ENCODE measurements around the gene HAGHL.
"Not testable (repeated sequence)": the region's sequence is repeated elsewhere in the genome, so short reads cannot be mapped to it uniquely, and the experiment has no call there.

The HAGHL gene

DNA sequence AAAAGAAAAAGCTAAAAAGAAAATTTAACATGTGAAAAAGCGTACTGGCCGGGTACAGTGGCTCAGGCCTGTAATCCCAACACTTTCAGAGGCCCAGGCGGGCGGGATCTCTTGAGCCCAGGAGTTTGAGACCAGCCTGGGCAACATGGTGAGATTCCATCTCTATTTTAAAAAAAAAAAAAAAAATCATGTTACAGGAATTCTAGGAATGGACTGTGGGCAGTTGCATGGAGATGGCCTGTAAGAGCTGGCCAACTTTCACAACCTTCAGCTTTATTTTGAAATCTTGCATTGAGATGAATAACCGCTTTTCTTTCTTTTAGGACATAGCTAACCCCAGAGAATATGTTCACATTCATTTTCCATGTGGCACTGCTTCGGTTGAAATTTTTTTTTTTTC, 22.1 kb downstream of the HAGHL start:
- no peak for TF ChIP-seq ZNF274 (IDR thresholded peaks at IDR 0.05; ENCODE audit: low read depth, low read length)
- H3K4me3 ChIP-seq (ENCODE audit: low read length), result no peak overlapping the region

GRCh38 chr16:750485-750884, 23.6 kb downstream of the HAGHL start:
- TF ChIP-seq ZNF274 (IDR thresholded peaks at IDR 0.05; ENCODE audit: low read depth, low read length), result no peak
- H3K4me3 ChIP-seq (ENCODE audit: low read length), result no peak overlapping the region

GRCh38 chr16:751152-752006, 24.5 kb downstream of the HAGHL start:
- TF ChIP-seq ZNF274 (IDR thresholded peaks at IDR 0.05; ENCODE audit: low read depth, low read length), result no peak
- H3K4me3 ChIP-seq (ENCODE audit: low read length), result no peak overlapping the region

- TF ChIP-seq ZNF274 (IDR thresholded peaks at IDR 0.05; ENCODE audit: low read depth, low read length), result no peak
- H3K4me3 ChIP-seq (ENCODE audit: low read length), result no peak overlapping the region
Observed at GRCh38 chr16:752007-752312, 25.1 kb downstream of the HAGHL start.

GRCh38 chr16:754121-754607, 27.3 kb downstream of the HAGHL start:
- H3K4me3 ChIP-seq (ENCODE audit: low read length), result not testable (repeated sequence)

- TF ChIP-seq ZNF274 (IDR thresholded peaks at IDR 0.05; ENCODE audit: low read depth, low read length), result no peak
- no peak overlapping the region for H3K4me3 ChIP-seq (ENCODE audit: low read length)
Observed at GRCh38 chr16:754656-755055, 27.8 kb downstream of the HAGHL start.

GRCh38 chr16:756428-756827, 29.5 kb downstream of the HAGHL start:
- H3K4me3 ChIP-seq (ENCODE audit: low read length), result no peak overlapping the region
- no peak for TF ChIP-seq ZNF274 (IDR thresholded peaks at IDR 0.05; ENCODE audit: low read depth, low read length)

DNA sequence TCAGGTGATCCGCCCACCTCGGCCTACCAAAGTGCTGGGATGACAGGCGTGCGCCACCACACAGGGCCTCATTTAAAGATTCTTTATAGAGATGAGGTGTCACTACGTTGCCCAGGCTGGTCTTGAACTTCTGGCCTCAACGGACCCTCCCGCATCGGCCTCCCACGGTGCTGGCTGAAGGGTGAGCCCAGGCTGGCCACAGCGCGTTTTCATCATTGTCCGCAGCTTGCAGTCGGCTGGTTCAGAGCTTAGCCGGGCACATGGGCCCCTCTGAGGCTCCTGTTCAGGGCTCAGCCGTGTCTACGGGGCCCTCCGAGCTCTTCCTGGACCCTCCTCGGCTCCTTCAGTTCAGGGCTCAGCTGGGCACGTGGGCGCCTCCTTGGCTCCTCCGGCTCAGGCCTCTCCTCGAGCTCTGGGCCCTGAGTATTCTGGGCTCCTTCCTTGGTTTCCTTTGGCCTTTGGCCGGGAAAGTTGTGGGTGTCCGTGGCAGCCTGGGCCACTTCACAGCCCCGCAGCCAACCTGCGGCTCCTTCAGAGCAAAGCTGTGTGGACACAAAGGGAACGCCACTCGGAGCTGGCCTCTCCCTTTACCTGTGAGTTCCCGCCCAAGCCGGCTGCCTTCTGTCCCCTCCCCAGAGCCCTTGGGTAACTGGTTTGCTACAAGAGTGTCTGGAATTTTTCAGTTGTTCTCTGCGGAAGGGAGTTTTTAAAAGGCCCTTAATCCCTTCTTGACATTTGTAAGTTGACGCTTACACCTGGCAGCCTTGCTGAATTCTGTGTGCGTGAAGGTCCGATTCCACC, 32.4 kb downstream of the HAGHL start:
- TF ChIP-seq ZNF274 (IDR thresholded peaks at IDR 0.05; ENCODE audit: low read depth, low read length), result no peak
- no peak overlapping the region for H3K4me3 ChIP-seq (ENCODE audit: low read length)

GRCh38 chr16:760065-760464, 33.2 kb downstream of the HAGHL start:
- no peak for TF ChIP-seq ZNF274 (IDR thresholded peaks at IDR 0.05; ENCODE audit: low read depth, low read length)
- H3K4me3 ChIP-seq (ENCODE audit: low read length), result no peak overlapping the region

DNA sequence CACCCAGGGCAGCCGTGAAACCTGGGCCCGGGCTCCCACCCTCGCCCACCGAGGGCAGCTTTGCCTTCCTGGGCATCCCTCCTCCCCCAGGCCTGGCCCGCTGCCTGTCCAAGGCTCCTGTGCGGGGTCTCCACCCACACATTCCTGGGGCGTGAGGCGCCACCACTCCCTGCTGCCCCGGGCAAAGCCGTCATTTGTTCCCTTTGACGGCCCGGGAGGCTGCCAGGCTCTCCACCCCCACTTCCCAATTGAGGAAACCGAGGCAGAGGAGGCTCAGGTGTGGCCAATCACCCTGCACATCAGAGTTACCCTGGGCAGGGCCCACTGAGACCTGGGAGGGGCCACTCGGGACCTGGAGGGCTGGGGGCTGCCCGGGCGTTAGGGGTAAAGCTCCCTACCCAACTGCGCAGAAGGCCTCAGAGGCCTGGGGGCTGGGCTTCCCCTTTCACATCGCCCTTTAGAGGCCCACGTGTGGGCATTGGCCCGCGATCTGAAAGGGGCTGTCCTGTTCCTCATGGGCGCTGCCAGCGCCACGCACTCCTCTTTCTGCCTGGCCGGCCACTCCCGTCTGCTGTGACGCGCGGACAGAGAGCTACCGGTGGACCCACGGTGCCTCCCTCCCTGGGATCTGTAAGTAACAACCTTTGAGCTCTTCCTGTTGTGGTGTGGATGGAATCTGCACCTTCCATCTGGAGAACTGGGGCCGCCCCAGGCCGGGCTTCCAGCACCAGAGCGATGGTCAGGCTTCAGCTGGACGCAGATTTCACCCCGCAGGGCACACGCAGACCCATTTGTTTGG, 33.8 kb downstream of the HAGHL start, which contains the start of gene MSLN:
MSLN (plus strand) TSS at position 190 of the 799 bp plus-strand sequence. CDS start 1,947 bp downstream, outside the sequence.
- no peak within 1 kb of the TSS for H3K4me3 ChIP-seq (ENCODE audit: low read length)
- TF ChIP-seq ZNF274 (IDR thresholded peaks at IDR 0.05; ENCODE audit: low read depth, low read length), result no peak

- no peak overlapping the region for H3K4me3 ChIP-seq (ENCODE audit: low read length)
- no peak for TF ChIP-seq ZNF274 (IDR thresholded peaks at IDR 0.05; ENCODE audit: low read depth, low read length)
Observed at GRCh38 chr16:761625-762513, 35.0 kb downstream of the HAGHL start.

DNA sequence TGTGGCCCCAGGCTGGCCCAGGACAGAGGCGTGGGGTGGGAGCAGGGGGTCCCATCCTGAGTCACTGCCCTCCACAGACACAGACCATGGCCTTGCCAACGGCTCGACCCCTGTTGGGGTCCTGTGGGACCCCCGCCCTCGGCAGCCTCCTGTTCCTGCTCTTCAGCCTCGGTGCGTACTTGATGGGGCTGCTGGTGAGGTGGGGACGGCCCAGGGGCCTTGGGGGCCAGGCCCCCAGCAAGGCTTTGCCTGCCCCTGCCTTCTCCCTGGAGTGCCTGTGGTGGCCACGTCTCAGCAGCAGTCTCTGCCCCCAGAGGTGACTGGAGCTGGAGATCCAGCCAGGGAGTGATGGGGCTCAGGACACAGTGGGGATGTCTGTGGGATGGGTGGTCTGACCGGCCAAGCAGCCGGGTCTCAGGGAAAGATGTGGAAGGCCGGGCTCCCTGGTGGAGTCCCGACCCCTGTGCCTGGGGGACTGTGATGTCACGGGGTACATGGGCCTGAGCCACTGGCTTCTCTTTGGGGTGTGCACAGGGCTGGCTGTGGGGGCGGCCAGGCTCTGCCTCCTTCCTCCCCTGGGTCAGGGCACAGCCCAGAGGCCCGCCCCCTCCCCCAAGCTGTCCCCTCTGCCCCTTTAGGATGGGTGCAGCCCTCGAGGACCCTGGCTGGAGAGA, 35.8 kb downstream of the HAGHL start:
- H3K4me3 ChIP-seq (ENCODE audit: low read length), result no peak overlapping the region
- no peak for TF ChIP-seq ZNF274 (IDR thresholded peaks at IDR 0.05; ENCODE audit: low read depth, low read length)
